HG02973 (cell line): ENCODE results near the gene CYP11A1.

ENCODE experiments used
- ATAC-seq: cut with Tn5 transposase; IDR thresholded peaks from one replicate; pipeline ENCODE4 v1.9.1; 2021; ENCODE audit warnings: moderate library complexity; ENCODE audit not compliant: unreplicated experiment

CYP11A1 gene

GRCh38 chr15:74367296-74367854, at the start of gene CYP11A1:
TSS of gene CYP11A1 (minus strand) at chr15:74367646. CDS start at chr15:74367585, 61 bp downstream.
- ATAC-seq: no peak

- no peak for ATAC-seq
Measured at GRCh38 chr15:74417225-74417624, 49.8 kb upstream of the CYP11A1 start.

- no peak for ATAC-seq
Measured at GRCh38 chr15:74415966-74416916, 48.8 kb upstream of the CYP11A1 start.

- ATAC-seq: no peak
Measured at GRCh38 chr15:74414603-74415338, 47.3 kb upstream of the CYP11A1 start.

- no peak for ATAC-seq
Measured at GRCh38 chr15:74414081-74414580, 46.7 kb upstream of the CYP11A1 start.

- ATAC-seq: no peak
Measured at GRCh38 chr15:74413350-74414080, 46.1 kb upstream of the CYP11A1 start.

- no peak for ATAC-seq
Measured at GRCh38 chr15:74412159-74412558, 44.7 kb upstream of the CYP11A1 start.

GRCh38 chr15:74411686-74412085, 44.2 kb upstream of the CYP11A1 start:
- ATAC-seq: no peak

- ATAC-seq: no peak
Measured at GRCh38 chr15:74410502-74410901, 43.1 kb upstream of the CYP11A1 start.

GRCh38 chr15:74409225-74409624, 41.8 kb upstream of the CYP11A1 start:
- ATAC-seq: no peak

- ATAC-seq: no peak
Measured at GRCh38 chr15:74408815-74409214, 41.4 kb upstream of the CYP11A1 start.

- ATAC-seq: no peak
Measured at GRCh38 chr15:74408385-74408784, 40.9 kb upstream of the CYP11A1 start.

GRCh38 chr15:74406992-74407705, 39.7 kb upstream of the CYP11A1 start:
- ATAC-seq: no peak

GRCh38 chr15:74406517-74406916, 39.1 kb upstream of the CYP11A1 start:
- no peak for ATAC-seq

- ATAC-seq: no peak
Measured at GRCh38 chr15:74405823-74406222, 38.4 kb upstream of the CYP11A1 start.

GRCh38 chr15:74403991-74404563, 36.6 kb upstream of the CYP11A1 start:
- ATAC-seq: peak; percentile 27

- ATAC-seq: peak; percentile 7
Measured at GRCh38 chr15:74403588-74403919, 36.1 kb upstream of the CYP11A1 start.

- ATAC-seq: peak; percentile 39
Measured at GRCh38 chr15:74402873-74403587, 35.6 kb upstream of the CYP11A1 start.

- ATAC-seq: no peak
Measured at GRCh38 chr15:74402337-74402841, 34.9 kb upstream of the CYP11A1 start.
